GM19463 (cell line): ENCODE data around the gene RAB3C.

Source experiments
- ATAC-seq: cut with Tn5 transposase; IDR thresholded peaks from one replicate; pipeline ENCODE4 v1.9.1; 2021; ENCODE audit warnings: mild to moderate bottlenecking, moderate library complexity; ENCODE audit not compliant: unreplicated experiment

RAB3C gene

GRCh38 chr5:58765058-58765457 is 182.2 kb downstream of the RAB3C start:
- ATAC-seq, result no peak

- no peak for ATAC-seq
Observed at GRCh38 chr5:58767104-58767503, 184.2 kb downstream of the RAB3C start.

GRCh38 chr5:58770136-58770535 is 187.3 kb downstream of the RAB3C start:
- ATAC-seq, result no peak

GRCh38 chr5:58771796-58772195 is 188.9 kb downstream of the RAB3C start:
- no peak for ATAC-seq

- ATAC-seq, result no peak
Observed at GRCh38 chr5:58773744-58774441, 191.0 kb downstream of the RAB3C start.

GRCh38 chr5:58774937-58775336 is 192.1 kb downstream of the RAB3C start:
- ATAC-seq, result no peak

GRCh38 chr5:58775701-58776262 is 192.9 kb downstream of the RAB3C start:
- peak; percentile 92 for ATAC-seq

- ATAC-seq, result no peak
Observed at GRCh38 chr5:58776559-58776958, 193.7 kb downstream of the RAB3C start.

- ATAC-seq, result no peak
Observed at GRCh38 chr5:58778888-58779287, 196.0 kb downstream of the RAB3C start.

GRCh38 chr5:58786035-58786434 is 203.2 kb downstream of the RAB3C start:
- ATAC-seq, result peak; percentile 88

- ATAC-seq, result no peak
Observed at GRCh38 chr5:58786711-58787303, 203.9 kb downstream of the RAB3C start.

GRCh38 chr5:58787987-58788386 is 205.1 kb downstream of the RAB3C start:
- ATAC-seq, result no peak

GRCh38 chr5:58793888-58794657 is 211.2 kb downstream of the RAB3C start:
- ATAC-seq, result no peak

- peak; percentile 71 for ATAC-seq
Observed at GRCh38 chr5:58794875-58795274, 212.0 kb downstream of the RAB3C start.

- peak; percentile 30 for ATAC-seq
Observed at GRCh38 chr5:58795327-58795726, 212.5 kb downstream of the RAB3C start.

- no peak for ATAC-seq
Observed at GRCh38 chr5:58797021-58797420, 214.1 kb downstream of the RAB3C start.

- no peak for ATAC-seq
Observed at GRCh38 chr5:58800356-58800755, 217.5 kb downstream of the RAB3C start.

GRCh38 chr5:58800861-58801540 is 218.1 kb downstream of the RAB3C start:
- ATAC-seq, result no peak

- ATAC-seq, result no peak
Observed at GRCh38 chr5:58803056-58803455, 220.2 kb downstream of the RAB3C start.

GRCh38 chr5:58804291-58804690 is 221.4 kb downstream of the RAB3C start:
- no peak for ATAC-seq

GRCh38 chr5:58810086-58810485 is 227.2 kb downstream of the RAB3C start:
- no peak for ATAC-seq
